Fibroblast of villous mesenchyme (primary cell): ENCODE measurements around the gene MEG3. TPM values are rescaled to one million over a fixed set of nuclear protein-coding genes. Genes with fewer than 3 reads are reported as not detected.

Experiments used
- DNase-seq: peaks from one replicate; pipeline ENCODE4 v3.0.0-alpha.2; 2010; ENCODE audit warnings: low read depth
- H3K4me3 ChIP-seq: 2 replicates; pipeline ENCODE4 v1.5.1; 2011; ENCODE audit warnings: low read depth, mild to moderate bottlenecking, low read length
- total RNA-seq: library from RNA; depleted of rRNA; stranded (reverse); fragments of >200 nt; gene quantifications from 2 replicates; pipeline ENCODE4 v1.2.3, GENCODE V29; 2012
- TF ChIP-seq, protein P1 (sequence below): IDR thresholded peaks from 2 replicates; pipeline ENCODE4 v1.5.1; 2012; ENCODE audit warnings: low read depth, mild to moderate bottlenecking, low read length; ENCODE audit not compliant: insufficient read depth

MEG3 gene
- total RNA-seq, 1 donor, result 187 TPM

DNA sequence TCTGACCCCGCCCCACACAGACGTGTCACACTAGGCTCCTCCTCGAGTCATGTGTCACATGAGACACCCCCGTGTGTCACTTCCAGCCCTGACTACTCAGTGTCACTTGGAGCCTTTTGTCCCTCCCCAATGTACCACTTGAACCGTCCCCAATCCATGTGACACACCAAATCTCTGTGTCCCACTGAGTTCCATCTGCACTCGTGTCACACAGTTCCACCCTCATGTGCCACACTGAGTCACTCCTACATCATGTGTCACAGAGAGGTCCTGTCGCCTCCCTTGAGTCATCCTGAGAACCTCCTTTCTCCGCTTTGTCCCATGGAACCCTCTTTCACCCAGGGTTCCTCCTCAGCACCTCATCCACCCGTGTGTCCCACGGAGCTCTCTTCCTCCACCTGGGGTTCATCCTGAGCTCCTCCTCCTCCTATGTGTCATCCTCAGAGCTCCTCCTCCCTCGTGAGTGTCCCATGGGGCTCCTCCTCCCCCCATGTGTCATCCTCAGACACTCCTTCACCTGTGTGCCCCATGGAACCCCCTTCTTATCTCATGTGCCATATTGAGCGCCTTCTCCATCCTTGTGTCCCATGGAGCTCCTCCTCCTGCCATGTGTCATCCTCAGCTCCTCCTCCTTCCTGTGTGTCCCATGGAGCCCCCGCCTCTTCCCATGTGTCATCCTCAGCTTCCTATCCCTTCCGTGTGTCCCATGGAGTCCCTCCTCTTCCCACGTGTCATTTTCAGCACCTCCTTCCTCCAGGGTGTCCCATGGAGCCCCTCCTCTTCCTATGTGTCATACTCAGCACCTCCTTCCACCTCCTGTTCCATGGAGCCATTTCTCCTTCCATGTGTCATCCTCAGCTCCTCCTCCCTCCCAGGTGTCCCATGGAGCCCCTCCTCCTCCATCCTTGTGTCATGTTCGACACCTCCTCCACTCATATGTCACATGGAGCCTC, 45.6 kb downstream of the MEG3 start:
- TF ChIP-seq, protein P1, sequence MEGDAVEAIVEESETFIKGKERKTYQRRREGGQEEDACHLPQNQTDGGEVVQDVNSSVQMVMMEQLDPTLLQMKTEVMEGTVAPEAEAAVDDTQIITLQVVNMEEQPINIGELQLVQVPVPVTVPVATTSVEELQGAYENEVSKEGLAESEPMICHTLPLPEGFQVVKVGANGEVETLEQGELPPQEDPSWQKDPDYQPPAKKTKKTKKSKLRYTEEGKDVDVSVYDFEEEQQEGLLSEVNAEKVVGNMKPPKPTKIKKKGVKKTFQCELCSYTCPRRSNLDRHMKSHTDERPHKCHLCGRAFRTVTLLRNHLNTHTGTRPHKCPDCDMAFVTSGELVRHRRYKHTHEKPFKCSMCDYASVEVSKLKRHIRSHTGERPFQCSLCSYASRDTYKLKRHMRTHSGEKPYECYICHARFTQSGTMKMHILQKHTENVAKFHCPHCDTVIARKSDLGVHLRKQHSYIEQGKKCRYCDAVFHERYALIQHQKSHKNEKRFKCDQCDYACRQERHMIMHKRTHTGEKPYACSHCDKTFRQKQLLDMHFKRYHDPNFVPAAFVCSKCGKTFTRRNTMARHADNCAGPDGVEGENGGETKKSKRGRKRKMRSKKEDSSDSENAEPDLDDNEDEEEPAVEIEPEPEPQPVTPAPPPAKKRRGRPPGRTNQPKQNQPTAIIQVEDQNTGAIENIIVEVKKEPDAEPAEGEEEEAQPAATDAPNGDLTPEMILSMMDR, result no peak
- H3K4me3 ChIP-seq, result no peak overlapping the region
- no peak for DNase-seq

DNA sequence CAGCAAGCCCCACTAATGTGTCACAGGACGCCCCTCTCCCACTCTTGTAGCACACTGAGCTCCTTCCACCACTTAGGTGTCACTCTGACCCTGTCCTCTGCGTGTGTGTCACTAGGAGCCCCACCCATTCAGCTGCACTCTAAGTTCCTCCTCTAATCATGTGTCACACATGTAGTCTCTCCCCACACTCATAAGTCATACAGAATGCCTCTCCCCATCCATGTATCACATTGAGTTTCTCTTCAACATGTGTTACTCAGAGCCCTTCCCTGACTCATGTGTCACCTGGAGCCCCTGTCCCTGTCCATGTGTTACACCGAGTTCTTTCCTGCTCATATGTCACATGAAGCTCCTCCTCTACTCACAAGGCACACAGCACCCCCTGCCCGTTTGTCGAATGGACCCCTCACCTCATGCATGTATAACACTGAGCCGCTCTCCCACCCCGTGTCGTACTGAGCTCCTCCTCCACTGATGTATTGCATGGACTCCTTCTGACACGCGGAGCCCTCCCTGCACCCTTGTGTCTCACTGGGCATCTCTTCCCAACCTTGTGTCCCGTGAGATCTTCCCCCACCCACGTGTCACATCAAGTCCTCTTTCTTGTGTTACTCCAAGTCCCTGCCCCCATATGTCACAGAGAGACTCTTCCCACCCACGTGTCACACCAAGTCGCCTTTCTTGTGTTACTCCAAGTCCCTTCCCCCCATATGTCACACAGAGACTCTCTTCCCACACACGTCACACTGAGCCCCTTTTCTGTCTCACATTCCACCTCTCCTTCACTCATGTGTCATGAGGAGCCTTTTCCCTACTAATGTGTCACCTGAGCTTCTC, 46.6 kb downstream of the MEG3 start:
- no peak for DNase-seq
- TF ChIP-seq, protein P1, result no peak
- H3K4me3 ChIP-seq, result no peak overlapping the region

GRCh38 chr14:100873096-100873482, 47.2 kb downstream of the MEG3 start:
- H3K4me3 ChIP-seq, result no peak overlapping the region
- TF ChIP-seq, protein P1, result no peak
- DNase-seq, result no peak

GRCh38 chr14:100874051-100874410, 48.1 kb downstream of the MEG3 start:
- DNase-seq, result no peak
- TF ChIP-seq, protein P1, result no peak

GRCh38 chr14:100874411-100875091, 48.6 kb downstream of the MEG3 start:
- DNase-seq, result no peak
- TF ChIP-seq, protein P1, result no peak
- H3K4me3 ChIP-seq, result no peak overlapping the region

More at GRCh38 chr14:100874051-100874410, 48.1 kb downstream of the MEG3 start:
- no peak overlapping the region for H3K4me3 ChIP-seq

DNA sequence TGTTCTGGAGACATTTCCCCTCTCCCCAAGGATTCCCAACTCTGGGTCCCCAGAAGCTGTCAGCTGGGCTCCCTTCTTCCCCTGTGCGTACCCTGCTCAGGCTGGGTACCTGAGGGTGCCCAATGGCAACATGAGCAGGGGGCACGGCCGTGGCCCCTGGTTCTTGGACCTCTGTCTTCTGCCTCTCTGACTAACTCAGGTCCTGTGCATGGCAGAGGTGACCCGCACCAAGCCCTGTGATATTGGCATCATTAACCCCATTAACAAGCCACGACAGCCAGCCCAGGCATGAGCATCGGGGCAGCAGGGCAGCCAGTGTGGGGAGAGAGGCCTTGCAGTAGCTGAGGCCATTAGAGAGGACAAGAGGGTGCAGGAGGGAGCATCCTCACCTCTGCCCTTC, 49.2 kb downstream of the MEG3 start:
- no peak overlapping the region for H3K4me3 ChIP-seq
- DNase-seq, result no peak
- TF ChIP-seq, protein P1, result no peak
